ENCODE measurements around the gene NRSN2. TPM values are rescaled to one million over a fixed set of nuclear protein-coding genes. Genes with fewer than 3 reads are reported as not detected.

NRSN2 gene
- total and polyA plus RNA-seq, 2 donors (not counting 3 experiments of a cell fraction or from before 2014, with no cell fraction given), result 36.9 to 64.1 TPM

DNA sequence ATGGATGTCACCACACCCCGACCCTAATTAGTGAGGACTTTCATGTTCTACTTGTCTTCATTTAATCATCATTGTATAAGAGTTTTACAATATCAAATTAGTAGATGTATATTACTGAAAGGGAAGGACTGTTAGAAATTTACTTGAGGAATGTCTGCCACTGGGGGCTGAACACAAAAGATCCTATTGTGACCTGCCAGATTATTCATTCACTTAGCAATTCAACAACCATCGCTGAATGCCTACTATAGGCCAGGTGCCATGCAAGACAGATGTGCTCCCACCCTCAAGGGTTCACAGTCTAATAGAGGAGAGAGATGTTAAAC is 53.2 kb downstream of the NRSN2 start:
- no peak overlapping the region for H3K27ac ChIP-seq (ENCODE audit: insufficient read depth, low read depth, low read length)
- H3K79me2 ChIP-seq (ENCODE audit: control insufficient read depth, insufficient read depth, low read length), result no peaks in the 10 kb centered on the region
- H3K4me1 ChIP-seq (ENCODE audit: control insufficient read depth, extremely low read depth, insufficient read depth, low read length), result no peaks in the 10 kb centered on the region
- no peaks in the 10 kb centered on the region for H4K20me1 ChIP-seq (replicated peaks; ENCODE audit: control insufficient read depth, extremely low read depth, insufficient read depth, low read length)
- no peak for DNase-seq (ENCODE audit: low read depth, low spot score)
- no peak overlapping the region for H2AFZ ChIP-seq (ENCODE audit: low read depth, low read length)
- no peak overlapping the region for H3K4me3 ChIP-seq (replicated peaks in 1 of 3; ENCODE audit: insufficient read depth in 1 of 3, low read depth in 1 of 3, low read length in 3 of 3)
- no peak overlapping the region for H3K9ac ChIP-seq (replicated peaks; ENCODE audit: extremely low read depth, insufficient read depth, low read length)
- no peaks in the 10 kb centered on the region for H3K9me3 ChIP-seq (replicated peaks; ENCODE audit: control insufficient read depth, insufficient read depth, low read length)
- dilution Hi-C loops (cut with MboI; ENCODE audit: extremely low pct_ligation_motif_present, low sequenced_read_pairs), result no loop called here
- peaks cover 3 to 16% of the 10 kb centered on the region in 2 experiments for H3K36me3 ChIP-seq (ENCODE audit: control insufficient read depth in 2 of 2, extremely low read depth in 1 of 2, insufficient read depth in 2 of 2, low read length in 2 of 2)
- no peak overlapping the region for H3K4me2 ChIP-seq (ENCODE audit: insufficient read depth, low read length)
- ChIA-PET POLR2A (no interaction called here), CTCF (interaction anchor here (0.9 to 1.5 kb wide), 6 partner anchors 18 to 70 kb away, joined by 3 to 6 read pairs (median 3); no protein-coding TSS in a partner anchor)
- no peak for TF ChIP-seq GATA2 (IDR thresholded peaks at IDR 0.05; ENCODE audit: insufficient read depth, insufficient read length, low read depth, low read length)
- TF ChIP-seq MYC (IDR thresholded peaks at IDR 0.05; ENCODE audit: low read depth, low read length), result no peak
- TF ChIP-seq, protein P1, sequence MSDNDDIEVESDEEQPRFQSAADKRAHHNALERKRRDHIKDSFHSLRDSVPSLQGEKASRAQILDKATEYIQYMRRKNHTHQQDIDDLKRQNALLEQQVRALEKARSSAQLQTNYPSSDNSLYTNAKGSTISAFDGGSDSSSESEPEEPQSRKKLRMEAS (IDR thresholded peaks at IDR 0.05; ENCODE audit: insufficient read depth, insufficient read length), result no peak
- no peak for TF ChIP-seq FOS (IDR thresholded peaks at IDR 0.05; ENCODE audit: borderline replicate concordance, insufficient read depth, low read length)
- no peak for TF ChIP-seq POLR2AphosphoS5 (IDR thresholded peaks at IDR 0.05; ENCODE audit: insufficient read depth, low read depth, low read length)
- TF ChIP-seq JUN (IDR thresholded peaks at IDR 0.05; ENCODE audit: borderline replicate concordance, insufficient read depth, insufficient read length, low read depth), result no peak
- TF ChIP-seq, protein P2, sequence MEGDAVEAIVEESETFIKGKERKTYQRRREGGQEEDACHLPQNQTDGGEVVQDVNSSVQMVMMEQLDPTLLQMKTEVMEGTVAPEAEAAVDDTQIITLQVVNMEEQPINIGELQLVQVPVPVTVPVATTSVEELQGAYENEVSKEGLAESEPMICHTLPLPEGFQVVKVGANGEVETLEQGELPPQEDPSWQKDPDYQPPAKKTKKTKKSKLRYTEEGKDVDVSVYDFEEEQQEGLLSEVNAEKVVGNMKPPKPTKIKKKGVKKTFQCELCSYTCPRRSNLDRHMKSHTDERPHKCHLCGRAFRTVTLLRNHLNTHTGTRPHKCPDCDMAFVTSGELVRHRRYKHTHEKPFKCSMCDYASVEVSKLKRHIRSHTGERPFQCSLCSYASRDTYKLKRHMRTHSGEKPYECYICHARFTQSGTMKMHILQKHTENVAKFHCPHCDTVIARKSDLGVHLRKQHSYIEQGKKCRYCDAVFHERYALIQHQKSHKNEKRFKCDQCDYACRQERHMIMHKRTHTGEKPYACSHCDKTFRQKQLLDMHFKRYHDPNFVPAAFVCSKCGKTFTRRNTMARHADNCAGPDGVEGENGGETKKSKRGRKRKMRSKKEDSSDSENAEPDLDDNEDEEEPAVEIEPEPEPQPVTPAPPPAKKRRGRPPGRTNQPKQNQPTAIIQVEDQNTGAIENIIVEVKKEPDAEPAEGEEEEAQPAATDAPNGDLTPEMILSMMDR (IDR thresholded peaks at IDR 0.05; ENCODE audit: extremely low read depth in 1 of 2, insufficient read depth in 1 of 2, low read depth in 1 of 2, low read length in 2 of 2), result no peak
- TF ChIP-seq EZH2 (IDR thresholded peaks at IDR 0.05; ENCODE audit: borderline replicate concordance, low read depth, low read length, severe bottlenecking), result no peak
- TF ChIP-seq POLR2A (IDR thresholded peaks at IDR 0.05; ENCODE audit: low read depth, low read length), result no peak
- H3K9me1 ChIP-seq (replicated peaks; ENCODE audit: control insufficient read depth, extremely low read depth, insufficient read depth, low read length), result no peaks in the 10 kb centered on the region
- intact Hi-C loops (cut with micrococcal nuclease), result no loop called here
- BruUV-seq (replicated peaks), result no TSS peak
- no peak for FAIRE-seq
- H3K27me3 ChIP-seq (ENCODE audit: control insufficient read depth in 2 of 2, insufficient read depth in 2 of 2, low read length in 2 of 2), result no peaks in the 10 kb centered on the region
